ENCODE results near the gene C11orf68.

DNA sequence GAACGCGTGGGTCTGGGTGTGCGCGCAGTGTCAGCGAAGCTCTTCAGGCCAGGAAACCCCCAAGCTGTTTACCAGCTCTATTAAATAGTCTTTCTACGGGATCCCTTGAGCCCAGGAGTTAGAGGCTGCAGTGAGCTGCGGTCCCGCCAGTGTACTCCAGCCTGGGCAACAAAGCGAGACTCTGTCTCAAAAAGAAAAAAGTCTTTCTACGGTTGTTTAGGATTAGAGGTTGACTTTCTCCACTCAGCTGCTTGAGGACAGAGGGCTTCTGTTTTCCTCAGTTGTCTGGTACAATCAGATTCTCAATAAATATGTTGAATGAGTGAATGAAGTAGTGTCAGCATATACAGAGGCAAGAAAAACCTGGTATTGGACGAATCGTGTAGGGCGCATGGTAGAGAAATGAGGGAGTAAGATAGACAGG, 43.3 kb upstream of the C11orf68 start:
- TF ChIP-seq, protein P1, sequence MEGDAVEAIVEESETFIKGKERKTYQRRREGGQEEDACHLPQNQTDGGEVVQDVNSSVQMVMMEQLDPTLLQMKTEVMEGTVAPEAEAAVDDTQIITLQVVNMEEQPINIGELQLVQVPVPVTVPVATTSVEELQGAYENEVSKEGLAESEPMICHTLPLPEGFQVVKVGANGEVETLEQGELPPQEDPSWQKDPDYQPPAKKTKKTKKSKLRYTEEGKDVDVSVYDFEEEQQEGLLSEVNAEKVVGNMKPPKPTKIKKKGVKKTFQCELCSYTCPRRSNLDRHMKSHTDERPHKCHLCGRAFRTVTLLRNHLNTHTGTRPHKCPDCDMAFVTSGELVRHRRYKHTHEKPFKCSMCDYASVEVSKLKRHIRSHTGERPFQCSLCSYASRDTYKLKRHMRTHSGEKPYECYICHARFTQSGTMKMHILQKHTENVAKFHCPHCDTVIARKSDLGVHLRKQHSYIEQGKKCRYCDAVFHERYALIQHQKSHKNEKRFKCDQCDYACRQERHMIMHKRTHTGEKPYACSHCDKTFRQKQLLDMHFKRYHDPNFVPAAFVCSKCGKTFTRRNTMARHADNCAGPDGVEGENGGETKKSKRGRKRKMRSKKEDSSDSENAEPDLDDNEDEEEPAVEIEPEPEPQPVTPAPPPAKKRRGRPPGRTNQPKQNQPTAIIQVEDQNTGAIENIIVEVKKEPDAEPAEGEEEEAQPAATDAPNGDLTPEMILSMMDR (IDR thresholded peaks at IDR 0.05), result no peak
- TF ChIP-seq POLR2AphosphoS5 (IDR thresholded peaks at IDR 0.05) (no peak), POLR2A (IDR thresholded peaks at IDR 0.05) (no peak), EP300 (IDR thresholded peaks at IDR 0.05) (no peak)

Data from stomach (tissue), 4 donors.